HEK293 (cell line): ENCODE data around the gene CAVIN3.

Source experiments
- REST ChIP-seq: fragments of 450-650 bp; formaldehyde crosslinking; IDR thresholded peaks from 2 replicates; pipeline ENCODE4 v1.5.1; 2016; ENCODE audit warnings: missing biosample characterization, missing genetic modification characterization
- ZFP37 ChIP-seq: fragments of 450-650 bp; formaldehyde crosslinking; IDR thresholded peaks from 2 replicates; pipeline ENCODE4 v1.5.1; 2016; ENCODE audit warnings: missing biosample characterization, missing genetic modification characterization

GRCh38 chr11:6323291-6323905 lies 3.1 kb upstream of the CAVIN3 start:
- TF ChIP-seq ZFP37 (tag by site-specific recombination) (no peak), REST (tag by site-specific recombination) (no peak)
